ENCODE results near the gene NDEL1.

DNA sequence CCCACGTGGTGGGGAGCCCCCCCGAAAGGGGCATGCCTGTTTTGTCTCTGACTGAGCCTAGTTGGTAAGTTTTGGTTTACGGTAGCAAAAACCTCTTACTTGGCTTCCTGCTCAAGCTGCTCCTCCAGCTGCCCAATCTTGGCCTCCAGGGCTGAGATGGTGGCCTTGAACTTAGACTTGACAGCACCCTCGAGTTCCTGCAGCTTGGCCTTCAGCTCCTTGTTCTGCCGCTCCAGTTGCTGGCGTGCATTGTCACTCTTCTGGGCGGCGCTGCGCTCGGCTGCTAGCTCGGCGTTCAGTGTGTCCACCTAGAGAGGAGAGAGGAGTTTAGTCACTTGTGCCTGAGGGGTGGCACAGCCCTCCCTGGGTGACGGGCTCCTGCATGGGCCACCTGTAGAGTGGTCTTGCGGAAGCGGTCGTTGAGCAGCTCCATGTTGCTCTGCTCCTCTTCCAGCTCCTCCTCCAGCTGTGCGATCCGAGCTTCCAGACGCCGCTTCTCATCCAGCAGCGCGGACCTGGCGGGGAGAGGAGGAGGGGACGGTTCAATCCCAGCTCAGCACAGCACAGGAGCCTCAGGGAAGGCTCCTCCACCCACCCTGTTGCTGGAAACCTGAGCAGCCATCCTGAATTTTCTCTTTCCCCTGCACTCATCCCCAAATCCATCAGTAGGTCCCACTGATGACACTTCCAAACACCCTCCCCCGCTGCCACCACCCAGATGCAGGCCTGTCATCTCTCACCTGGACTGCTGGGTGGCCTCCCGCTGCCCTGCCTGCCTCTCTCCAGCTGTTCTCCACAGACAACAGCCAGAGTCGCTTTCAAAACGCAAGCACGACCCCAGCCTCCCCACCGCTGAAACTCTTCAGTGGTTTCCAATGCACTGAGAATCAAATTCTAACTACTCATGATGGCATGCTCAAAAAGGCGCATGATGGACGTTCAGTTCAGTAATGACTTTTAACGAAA lies 44.6 kb downstream of the NDEL1 start:
- TF ChIP-seq, protein P1, sequence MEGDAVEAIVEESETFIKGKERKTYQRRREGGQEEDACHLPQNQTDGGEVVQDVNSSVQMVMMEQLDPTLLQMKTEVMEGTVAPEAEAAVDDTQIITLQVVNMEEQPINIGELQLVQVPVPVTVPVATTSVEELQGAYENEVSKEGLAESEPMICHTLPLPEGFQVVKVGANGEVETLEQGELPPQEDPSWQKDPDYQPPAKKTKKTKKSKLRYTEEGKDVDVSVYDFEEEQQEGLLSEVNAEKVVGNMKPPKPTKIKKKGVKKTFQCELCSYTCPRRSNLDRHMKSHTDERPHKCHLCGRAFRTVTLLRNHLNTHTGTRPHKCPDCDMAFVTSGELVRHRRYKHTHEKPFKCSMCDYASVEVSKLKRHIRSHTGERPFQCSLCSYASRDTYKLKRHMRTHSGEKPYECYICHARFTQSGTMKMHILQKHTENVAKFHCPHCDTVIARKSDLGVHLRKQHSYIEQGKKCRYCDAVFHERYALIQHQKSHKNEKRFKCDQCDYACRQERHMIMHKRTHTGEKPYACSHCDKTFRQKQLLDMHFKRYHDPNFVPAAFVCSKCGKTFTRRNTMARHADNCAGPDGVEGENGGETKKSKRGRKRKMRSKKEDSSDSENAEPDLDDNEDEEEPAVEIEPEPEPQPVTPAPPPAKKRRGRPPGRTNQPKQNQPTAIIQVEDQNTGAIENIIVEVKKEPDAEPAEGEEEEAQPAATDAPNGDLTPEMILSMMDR (IDR thresholded peaks at IDR 0.05; ENCODE audit: low read length), result no peak
- no peak for TF ChIP-seq EZH2 (IDR thresholded peaks at IDR 0.05; ENCODE audit: borderline replicate concordance, low read length)
